K562 (cell line): ENCODE measurements around the gene PRKAG1. TPM values are rescaled to one million over a fixed set of nuclear protein-coding genes. Genes with fewer than 3 reads are reported as not detected.

Experiments used
- ATAC-seq: fragments of 200-7000 bp; cut with Tn5 transposase; 3 replicates; pipeline ENCODE4 v1.9.1; 2020; ENCODE audit warnings: moderate library complexity
- BruUV-seq: library from RNA; stranded (reverse); fragments of 400-500 nt; replicated peaks from 2 replicates; lab custom pipeline; 2021; lab: Mats Ljungman, UMichigan
- CTCF ChIA-PET: fragments of 300-600 bp; formaldehyde crosslinking; extraction: SDS; loops from one replicate; lab custom pipeline; 2021; ENCODE audit warnings: low intra/inter-chr PET ratio; lab: Yijun Ruan, JAX
- POLR2A ChIA-PET: fragments of 300-600, 350-650 bp; sonication (Branson Sonifier 250); formaldehyde crosslinking; extraction: SDS; loops from one replicate; lab custom pipeline; 2021; ENCODE audit warnings: antibody characterized with exemption, inconsistent platforms; lab: Yijun Ruan, JAX
- DNase-seq, 4 experiments: peaks; one replicate each; pipeline versions ENCODE4 v3.0.0 to v3.0.0-alpha.2; 2011 to 2018; ENCODE audit warnings: low spot score in 3 of 4, mixed read lengths in 3 of 4; ENCODE audit errors: extremely low read depth in 1 of 4
- FAIRE-seq: peaks from 2 replicates; lab custom pipeline; 2011; peaks lifted over from hg19 to GRCh38; lab: Jason Lieb, UNC
- H2AFZ ChIP-seq: 2 replicates; pipeline ENCODE4 v1.6.0; 2011; ENCODE audit warnings: low read depth, low read length, control low read depth, inconsistent platforms
- H3K27ac ChIP-seq: fragments of 200-600 bp; 3 replicates; pipeline ENCODE4 v1.8.0; 2011; ENCODE audit warnings: low read depth, mild to moderate bottlenecking, control low read depth, inconsistent platforms, low read length, moderate library complexity, mixed read lengths; ENCODE audit errors: extremely low read depth
- H3K27me3 ChIP-seq, 2 experiments: fragments of 300-600 bp in 1 of 2; 2 replicates in 1 of 2; 3 replicates in 1 of 2; pipeline versions ENCODE4 v1.6.0 to v1.8.0; 2011; ENCODE audit warnings: inconsistent platforms in 2 of 2, low read length in 2 of 2, mild to moderate bottlenecking in 1 of 2, mixed read lengths in 1 of 2, moderate library complexity in 1 of 2; ENCODE audit not compliant: control insufficient read depth in 2 of 2, insufficient read depth in 2 of 2
- H3K36me3 ChIP-seq: fragments of 300-600 bp; 3 replicates; pipeline ENCODE4 v1.8.0; 2011; ENCODE audit warnings: mild to moderate bottlenecking, low read length, inconsistent platforms; ENCODE audit not compliant: control insufficient read depth, insufficient read depth
- H3K4me1 ChIP-seq, 2 experiments: fragments of 200-600 bp in 1 of 2; replicated peaks in 1 of 2; 2 replicates in 1 of 2; 3 replicates in 1 of 2; pipeline versions ENCODE4 v1.5.1 to v1.8.0; 2011; ENCODE audit warnings: inconsistent platforms in 2 of 2, low read length in 2 of 2, mild to moderate bottlenecking in 1 of 2, mixed read lengths in 1 of 2, moderate library complexity in 1 of 2; ENCODE audit not compliant: control insufficient read depth in 2 of 2, insufficient read depth in 2 of 2
- H3K4me2 ChIP-seq: 2 replicates; pipeline ENCODE4 v1.6.1; 2011; ENCODE audit warnings: low read length, control low read depth, inconsistent platforms, mixed read lengths; ENCODE audit not compliant: insufficient read depth
- H3K4me3 ChIP-seq: fragments of 200-600 bp; sonication (generic), shearing (Covaris generic); 2 replicates; pipeline ENCODE4 v1.5.1; 2016; ENCODE audit warnings: control low read depth, inconsistent platforms
- H3K79me2 ChIP-seq: fragments of 200-600 bp; 3 replicates; pipeline ENCODE4 v1.8.0; 2011; ENCODE audit warnings: low read length, inconsistent platforms; ENCODE audit not compliant: control insufficient read depth, insufficient read depth
- H3K9ac ChIP-seq, 2 experiments: 2 replicates each; pipeline versions ENCODE4 v1.6.0 to v1.6.1; 2011; ENCODE audit warnings: low read depth in 2 of 2, low read length in 2 of 2, control low read depth in 1 of 2, inconsistent platforms in 1 of 2, mild to moderate bottlenecking in 1 of 2, mixed read lengths in 1 of 2; ENCODE audit not compliant: insufficient read depth in 1 of 2
- H3K9me1 ChIP-seq: one replicate; pipeline ENCODE4 v1.6.0; 2011; ENCODE audit warnings: inconsistent platforms, mild to moderate bottlenecking, low read length, moderate library complexity; ENCODE audit not compliant: control insufficient read depth, insufficient read depth
- H3K9me3 ChIP-seq: replicated peaks from 2 replicates; pipeline ENCODE4 v1.5.1; 2011; ENCODE audit warnings: low read depth, low read length, inconsistent platforms; ENCODE audit not compliant: control insufficient read depth, insufficient read depth
- H4K20me1 ChIP-seq: replicated peaks from 2 replicates; pipeline ENCODE4 v1.6.1; 2011; ENCODE audit warnings: low read length, inconsistent platforms, mixed read lengths; ENCODE audit not compliant: control insufficient read depth, insufficient read depth
- CBX5 ChIP-seq: IDR thresholded peaks from 2 replicates; pipeline ENCODE4 v1.6.1; 2014; ENCODE audit warnings: low read depth, borderline replicate concordance
- ELF2 ChIP-seq: fragments of 250-450 bp; sonication (Bioruptor Pico); IDR thresholded peaks from 2 replicates; pipeline ENCODE4 v1.5.0; 2021; ENCODE audit warnings: mild to moderate bottlenecking
- RBM14 ChIP-seq: fragments of 200-400 bp; formaldehyde crosslinking; IDR thresholded peaks from 2 replicates; pipeline ENCODE4 v1.6.1; 2018; ENCODE audit warnings: low read depth, mild to moderate bottlenecking, low read length, moderate library complexity, borderline replicate concordance; ENCODE audit not compliant: insufficient read depth
- SMARCE1 ChIP-seq: fragments of 450-650 bp; IDR thresholded peaks from 2 replicates; pipeline ENCODE4 v1.7.1; 2016; ENCODE audit warnings: mild to moderate bottlenecking
- TOE1 ChIP-seq, 2 experiments: fragments of 450-650 bp in 1 of 2; sonication (generic) in 1 of 2; formaldehyde crosslinking in 1 of 2; IDR thresholded peaks; 2 replicates each; pipeline versions ENCODE4 v1.7.1 to v1.8.0; 2016 to 2022; ENCODE audit warnings: borderline replicate concordance in 2 of 2, mild to moderate bottlenecking in 2 of 2, antibody characterized with exemption in 1 of 2, inconsistent platforms in 1 of 2, low read depth in 1 of 2, missing genetic modification reagents in 1 of 2, moderate library complexity in 1 of 2
- ZNF124 ChIP-seq: sonication (generic); formaldehyde crosslinking; IDR thresholded peaks from 2 replicates; pipeline ENCODE4 v1.8.1; 2022; ENCODE audit warnings: missing genetic modification reagents
- ZNF134 ChIP-seq: fragments of 250-450 bp; sonication (Bioruptor Pico); conservative IDR thresholded peaks from 2 replicates; pipeline ENCODE4 v1.4.0; 2020
- ZNF785 ChIP-seq: fragments of 250-450 bp; sonication (Bioruptor Pico); IDR thresholded peaks from 2 replicates; pipeline ENCODE4 v1.4.0; 2020; ENCODE audit warnings: mild to moderate bottlenecking
- WGBS: fragments of 100-300 bp; shearing (Covaris generic); methylation state at CpG from one replicate; pipeline ENCODE4 v1.1.6; 2016; ENCODE audit warnings: low coverage, mixed read lengths; ENCODE audit not compliant: insufficient coverage; ENCODE audit errors: missing lambda C conversion rate; 5-methylcytosine and 5-hydroxymethylcytosine counted together
- in situ Hi-C: fragments of 300-500 bp; cut with MboI; formaldehyde crosslinking; loops from 4 replicates; pipeline ENCODE4 v1.15.0; 2018; ENCODE audit warnings: inconsistent platforms, mixed read lengths
- intact Hi-C: fragments of 100-400 bp; cut with micrococcal nuclease; formaldehyde crosslinking; loops from 2 replicates; pipeline ENCODE4 v1.14.2; 2022
- polyA plus RNA-seq, 8 experiments: library from polyadenylated mRNA; depleted of rRNA in 4 of 8; stranded (reverse) in 5 of 8; unstranded in 3 of 8; fragments of >200 nt; fragmentation: Nextera tagmentation in 2 of 8; fragmentation: Illumina TruSeq in 1 of 8; extraction: Ambion mirVana in 2 of 8; extraction: Trizol in 1 of 8; gene quantifications; 2 replicates each; pipeline versions ENCODE4 v1.2.1 to v1.2.3, GENCODE V29; 2011 to 2014; ENCODE audit warnings: inconsistent platforms in 1 of 8, missing spikeins in 1 of 8
- total RNA-seq, 7 experiments: library from RNA; depleted of rRNA in 6 of 7; stranded (reverse); fragments of >200 nt in 6 of 7; fragmentation: Illumina TruSeq in 2 of 7; extraction: Trizol in 2 of 7; gene quantifications; 2 replicates each; pipeline versions ENCODE4 v1.2.1 to v1.2.3, GENCODE V29; 2011 to 2021; ENCODE audit warnings: low replicate concordance in 1 of 7
- TF ChIP-seq, protein P1 (sequence below), 2 experiments: fragments of 200-800 bp in 1 of 2; sonication (Bioruptor generic) in 1 of 2; sonication (generic) in 1 of 2; formaldehyde crosslinking in 1 of 2; IDR thresholded peaks in 1 of 2; conservative IDR thresholded peaks in 1 of 2; 2 replicates each; pipeline versions ENCODE4 v1.5.0 to v1.6.1; 2016 to 2020; ENCODE audit warnings: missing compliant biosample characterization in 1 of 2, missing genetic modification characterization in 1 of 2, missing genetic modification reagents in 1 of 2
- TF ChIP-seq, protein P2 (sequence below), 2 experiments: fragments of 450-650 bp; IDR thresholded peaks; 2 replicates each; pipeline ENCODE4 v1.6.1; 2016; ENCODE audit warnings: mild to moderate bottlenecking in 2 of 2, borderline replicate concordance in 1 of 2, low read depth in 1 of 2, moderate library complexity in 1 of 2

PRKAG1 gene
- total and polyA plus RNA-seq, 9 of the 15 experiments (the other 6 are each of a cell fraction or from before 2014, with no cell fraction given), result 51.1 to 126 (median 79.1) TPM

DNA sequence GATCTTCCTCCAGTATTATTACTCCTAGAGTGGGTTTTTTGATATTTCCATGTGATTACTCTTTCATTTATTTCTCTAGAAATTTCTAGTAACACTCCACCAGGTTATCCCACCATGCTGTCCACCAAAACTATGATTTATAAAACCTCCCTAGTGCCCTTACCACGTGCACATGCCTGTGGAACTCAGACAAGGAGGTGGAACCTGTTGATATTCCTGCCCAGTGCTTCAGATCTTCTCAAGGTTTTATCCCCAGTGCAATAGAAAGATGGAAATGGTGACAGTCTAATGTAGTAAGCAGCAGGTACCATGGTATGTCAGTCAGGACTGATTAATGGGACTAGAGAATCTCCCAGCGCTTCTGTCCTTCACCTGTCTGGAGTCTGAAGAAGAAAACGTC is 57.7 kb downstream of the PRKAG1 start:
- Histone ChIP-seq H3K4me1 (peaks cover 7 to 9% of the 10 kb centered on the region in 2 experiments; a peak in 4 of 5 replicates), H2AFZ (no peak overlapping the region), H3K9ac (no peak overlapping the region), H3K4me2 (no peak overlapping the region), H3K27ac (no peak overlapping the region), H3K4me3 (no peak overlapping the region), H3K27me3 (no peaks in the 10 kb centered on the region), H3K9me3 (no peaks in the 10 kb centered on the region), H3K36me3 (peaks cover 1% of the 10 kb centered on the region; the same call in 1 of the 3 replicates), H3K79me2 (peaks cover 14% of the 10 kb centered on the region), H3K9me1 (peaks cover 1% of the 10 kb centered on the region), H4K20me1 (no peaks in the 10 kb centered on the region; the same call in 1 of the 2 replicates)
- BruUV-seq, result no TSS peak
- DNase-seq (no peak), ATAC-seq (no peak), FAIRE-seq (no peak)
- CTCF ChIA-PET, result no interaction called here
- in situ Hi-C loops (no loop called here), intact Hi-C loops (no loop called here)
- POLR2A ChIA-PET, result interaction anchor here (0.9 to 1.0 kb wide), 2 partner anchors 13 to 15 kb away, joined by 3 read pairs; no protein-coding TSS in a partner anchor
- WGBS, result 0% methylated on average over 3 of the region's 3 CpGs
- TF ChIP-seq RBM14, result no peak
- no peak for TF ChIP-seq TOE1 (IDR thresholded peaks at IDR 0.05; ENCODE audit: borderline replicate concordance)
- no peak for TF ChIP-seq TOE1 (CRISPR knock-in tag; IDR thresholded peaks at IDR 0.05; ENCODE audit: borderline replicate concordance, low read depth)
- no peak for TF ChIP-seq ZNF124
- TF ChIP-seq, protein P1, sequence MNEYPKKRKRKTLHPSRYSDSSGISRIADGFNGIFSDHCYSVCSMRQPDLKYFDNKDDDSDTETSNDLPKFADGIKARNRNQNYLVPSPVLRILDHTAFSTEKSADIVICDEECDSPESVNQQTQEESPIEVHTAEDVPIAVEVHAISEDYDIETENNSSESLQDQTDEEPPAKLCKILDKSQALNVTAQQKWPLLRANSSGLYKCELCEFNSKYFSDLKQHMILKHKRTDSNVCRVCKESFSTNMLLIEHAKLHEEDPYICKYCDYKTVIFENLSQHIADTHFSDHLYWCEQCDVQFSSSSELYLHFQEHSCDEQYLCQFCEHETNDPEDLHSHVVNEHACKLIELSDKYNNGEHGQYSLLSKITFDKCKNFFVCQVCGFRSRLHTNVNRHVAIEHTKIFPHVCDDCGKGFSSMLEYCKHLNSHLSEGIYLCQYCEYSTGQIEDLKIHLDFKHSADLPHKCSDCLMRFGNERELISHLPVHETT (CRISPR knock-in tag; conservative IDR thresholded peaks at IDR 0.05 in 1 of 2, IDR thresholded peaks at IDR 0.05 in 1 of 2), result no peak
- TF ChIP-seq CBX5, result no peak
- no peak for TF ChIP-seq ZNF785 (CRISPR knock-in tag)
- TF ChIP-seq ELF2, result no peak
- TF ChIP-seq, protein P2, sequence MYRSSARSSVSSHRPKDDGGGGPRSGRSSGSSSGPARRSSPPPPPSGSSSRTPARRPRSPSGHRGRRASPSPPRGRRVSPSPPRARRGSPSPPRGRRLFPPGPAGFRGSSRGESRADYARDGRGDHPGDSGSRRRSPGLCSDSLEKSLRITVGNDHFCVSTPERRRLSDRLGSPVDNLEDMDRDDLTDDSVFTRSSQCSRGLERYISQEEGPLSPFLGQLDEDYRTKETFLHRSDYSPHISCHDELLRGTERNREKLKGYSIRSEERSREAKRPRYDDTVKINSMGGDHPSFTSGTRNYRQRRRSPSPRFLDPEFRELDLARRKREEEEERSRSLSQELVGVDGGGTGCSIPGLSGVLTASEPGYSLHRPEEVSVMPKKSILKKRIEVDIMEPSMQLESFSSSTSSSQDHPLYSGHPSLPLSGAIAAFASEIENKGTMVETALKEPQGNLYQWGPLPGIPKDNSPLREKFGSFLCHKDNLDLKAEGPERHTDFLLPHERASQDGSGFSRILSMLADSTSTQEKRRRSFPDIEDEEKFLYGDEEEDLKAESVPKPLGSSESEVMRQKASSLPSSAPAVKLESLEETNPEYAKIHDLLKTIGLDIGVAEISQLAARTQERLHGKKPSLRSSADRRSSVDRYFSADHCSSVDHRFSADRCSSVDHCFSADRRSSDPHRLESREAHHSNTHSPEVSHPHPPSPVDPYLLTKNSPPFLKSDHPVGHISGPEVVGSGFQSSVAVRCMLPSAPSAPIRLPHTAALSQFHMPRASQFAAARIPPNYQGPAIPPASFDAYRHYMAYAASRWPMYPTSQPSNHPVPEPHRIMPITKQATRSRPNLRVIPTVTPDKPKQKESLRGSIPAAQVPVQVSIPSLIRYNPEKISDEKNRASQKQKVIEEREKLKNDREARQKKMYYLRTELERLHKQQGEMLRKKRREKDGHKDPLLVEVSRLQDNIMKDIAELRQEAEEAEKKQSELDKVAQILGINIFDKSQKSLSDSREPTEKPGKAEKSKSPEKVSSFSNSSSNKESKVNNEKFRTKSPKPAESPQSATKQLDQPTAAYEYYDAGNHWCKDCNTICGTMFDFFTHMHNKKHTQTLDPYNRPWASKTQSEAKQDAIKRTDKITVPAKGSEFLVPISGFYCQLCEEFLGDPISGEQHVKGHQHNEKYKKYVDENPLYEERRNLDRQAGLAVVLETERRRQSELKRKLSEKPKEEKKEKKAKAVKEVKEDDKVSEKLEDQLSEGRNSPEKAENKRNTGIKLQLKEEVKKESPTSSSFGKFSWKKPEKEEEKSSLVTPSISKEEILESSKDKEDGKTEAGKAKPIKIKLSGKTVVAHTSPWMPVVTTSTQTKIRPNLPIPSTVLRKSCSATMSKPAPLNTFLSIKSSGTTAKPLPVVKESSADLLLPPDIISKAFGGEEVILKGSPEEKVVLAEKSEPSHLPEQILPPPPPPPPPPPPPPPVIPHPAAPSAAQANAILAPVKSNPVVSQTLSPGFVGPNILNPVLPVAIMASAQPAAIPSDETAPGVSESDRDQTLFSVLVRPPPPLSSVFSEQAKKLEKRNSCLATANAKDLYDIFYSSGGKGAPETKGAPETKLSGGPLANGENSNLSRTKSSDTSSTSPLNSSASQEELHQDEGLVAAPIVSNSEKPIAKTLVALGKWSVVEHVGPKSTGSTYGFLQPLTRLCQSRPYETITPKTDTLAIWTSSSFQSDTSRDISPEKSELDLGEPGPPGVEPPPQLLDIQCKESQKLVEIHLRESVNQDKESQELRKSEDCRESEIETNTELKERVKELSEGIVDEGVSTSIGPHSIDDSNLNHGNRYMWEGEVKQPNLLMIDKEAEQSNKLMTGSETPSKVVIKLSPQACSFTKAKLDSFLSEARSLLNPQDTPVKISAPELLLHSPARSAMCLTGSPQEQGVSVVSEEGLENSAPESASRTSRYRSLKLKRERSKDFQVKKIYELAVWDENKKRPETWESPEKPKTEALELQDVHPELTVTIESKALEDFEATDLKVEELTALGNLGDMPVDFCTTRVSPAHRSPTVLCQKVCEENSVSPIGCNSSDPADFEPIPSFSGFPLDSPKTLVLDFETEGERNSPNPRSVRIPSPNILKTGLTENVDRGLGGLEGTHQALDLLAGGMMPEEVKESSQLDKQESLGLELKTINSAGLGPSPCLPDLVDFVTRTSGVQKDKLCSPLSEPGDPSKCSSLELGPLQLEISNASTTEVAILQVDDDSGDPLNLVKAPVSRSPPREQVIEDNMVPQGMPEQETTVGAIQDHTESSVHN (IDR thresholded peaks at IDR 0.05; ENCODE audit: borderline replicate concordance in 1 of 2, low read depth in 1 of 2), result no peak
- no peak for TF ChIP-seq ZNF134 (CRISPR knock-in tag)
- TF ChIP-seq SMARCE1, result no peak
